Left lung (tissue), 14 donors: Measurements from ENCODE around the gene SCPEP1. TPM values are rescaled to one million over a fixed set of nuclear protein-coding genes. Genes with fewer than 3 reads are reported as not detected.
A peak's percentile ranks its signal among the peaks of the same experiment; 100 is the strongest.

ENCODE experiments used
- ATAC-seq: fragments of 200-7000 bp; cut with Tn5 transposase; one replicate; pipeline ENCODE4 v1.9.1; 2020; ENCODE audit warnings: moderate library complexity
- DNase-seq, 4 donors: peaks; one replicate each; pipeline ENCODE4 v3.0.0-alpha.2; 2013 to 2020
- H3K27ac ChIP-seq, 2 donors: fragments of 200-600 bp; sonication (generic) in 1 of 2; one replicate each; pipeline versions ENCODE4 v1.5.0 to v1.8.0; 2020 to 2021
- H3K27me3 ChIP-seq, 2 donors: fragments of 200-600 bp; sonication (generic) in 1 of 2; one replicate each; pipeline versions ENCODE4 v1.5.0 to v1.8.0; 2020 to 2021
- H3K36me3 ChIP-seq, 2 donors: fragments of 200-600 bp; sonication (generic) in 1 of 2; one replicate each; pipeline versions ENCODE4 v1.5.0 to v1.8.0; 2020 to 2021
- H3K4me1 ChIP-seq, 2 donors: fragments of 200-600 bp; one replicate each; pipeline ENCODE4 v1.8.0; 2021
- H3K4me3 ChIP-seq, 2 donors: fragments of 200-600 bp; sonication (generic) in 1 of 2; one replicate each; pipeline versions ENCODE4 v1.5.0 to v1.8.0; 2020 to 2021; ENCODE audit warnings: mild to moderate bottlenecking in 1 of 2
- H3K9me3 ChIP-seq, 2 donors: fragments of 200-600 bp; sonication (generic) in 1 of 2; one replicate each; pipeline versions ENCODE4 v1.5.0 to v1.8.0; 2020 to 2021
- CTCF ChIP-seq, 2 donors: fragments of 200-600 bp; sonication (generic) in 1 of 2; IDR thresholded peaks; one replicate each; pipeline versions ENCODE4 v1.5.0 to v1.8.0; 2021; ENCODE audit warnings: antibody characterized with exemption in 2 of 2
- intact Hi-C, 2 donors: fragments of 100-400 bp; cut with DNase I; formaldehyde crosslinking; loops; one replicate each; pipeline versions ENCODE4 v1.11.2 to v1.14.2; 2022
- long read RNA-seq, 12 donors: library from polyadenylated mRNA in 2 of 12; unstranded in 2 of 12; transcript quantifications; one replicate each; pipeline ENCODE4 v2.0.0 and lab custom pipeline, GENCODE V29; 2019 to 2026
- polyA plus RNA-seq, 6 donors: library from polyadenylated mRNA; unstranded; fragments of 120-200 nt; gene quantifications; one replicate each; pipeline ENCODE4 v1.2.1, GENCODE V29; 2013; ENCODE audit not compliant: insufficient read length in 6 of 6
- total RNA-seq, 2 donors: library from RNA; stranded (reverse); fragmentation: NEBNext Ultra II Directional; extraction: Animal tissue kit (Norgen Biotek cat#: 25700); gene quantifications; one replicate each; pipeline ENCODE4 v1.2.1, GENCODE V29; 2021
- donor health status: DM: no; HTN: yes; CAD: no.
- donor health status: DM: no; HTN: no; CAD: no.

SCPEP1 gene
- total RNA-seq (100 to 1,000 TPM; 117 to 120 TPM), polyA plus RNA-seq (10 to 100 TPM; 52.1 to 66.9 (median 56.8) TPM)
- long read RNA-seq, donor 1, transcript SCPEP1-201 (13 exons, 1,942 nt): major isoform, 18 of 26 reads
- long read RNA-seq, donor 1, partial matches to known transcripts: 0 of 26 reads
- long read RNA-seq, donor 1, other reads (novel, unspliced or antisense): 0 of 26 reads
- long read RNA-seq, donor 2, transcript SCPEP1-201 (13 exons, 1,942 nt): major isoform, 12 of 12 reads
- long read RNA-seq, donor 2, partial matches to known transcripts: 0 of 12 reads
- long read RNA-seq, donor 2, other reads (novel, unspliced or antisense): 0 of 12 reads
- long read RNA-seq, donor 3, transcript SCPEP1-201 (13 exons, 1,942 nt): major isoform, 12 of 19 reads
- long read RNA-seq, donor 3, partial matches to known transcripts: 7 of 19 reads
- long read RNA-seq, donor 3, other reads (novel, unspliced or antisense): 0 of 19 reads
- long read RNA-seq, donor 4, transcript SCPEP1-201 (13 exons, 1,942 nt): major isoform, 78 of 102 reads
- long read RNA-seq, donor 4, partial matches to known transcripts: 20 of 102 reads
- long read RNA-seq, donor 4, other reads (novel, unspliced or antisense): 3 of 102 reads
- long read RNA-seq, donor 5, transcript SCPEP1-201 (13 exons, 1,942 nt): major isoform, 11 of 15 reads
- long read RNA-seq, donor 5, partial matches to known transcripts: 0 of 15 reads
- long read RNA-seq, donor 5, other reads (novel, unspliced or antisense): 0 of 15 reads
- long read RNA-seq, donor 6, transcript SCPEP1-201 (13 exons, 1,942 nt): major isoform, 10 of 11 reads
- long read RNA-seq, donor 6, partial matches to known transcripts: 0 of 11 reads
- long read RNA-seq, donor 6, other reads (novel, unspliced or antisense): 0 of 11 reads
- long read RNA-seq, donor 7, transcript SCPEP1-201 (13 exons, 1,942 nt): major isoform, 12 of 21 reads
- long read RNA-seq, donor 7, partial matches to known transcripts: 8 of 21 reads
- long read RNA-seq, donor 7, other reads (novel, unspliced or antisense): 0 of 21 reads
- long read RNA-seq, donor 8, transcript SCPEP1-201 (13 exons, 1,942 nt): major isoform, 15 of 17 reads
- long read RNA-seq, donor 8, partial matches to known transcripts: 0 of 17 reads
- long read RNA-seq, donor 8, other reads (novel, unspliced or antisense): 0 of 17 reads
- long read RNA-seq, donor 9: 0 reads
- long read RNA-seq, donor 10, transcript SCPEP1-201 (13 exons, 1,942 nt): major isoform, 50 of 56 reads
- long read RNA-seq, donor 10, partial matches to known transcripts: 1 of 56 reads
- long read RNA-seq, donor 10, other reads (novel, unspliced or antisense): 4 of 56 reads
- long read RNA-seq, donor 11: 0 reads
- long read RNA-seq, donor 12, transcript SCPEP1-201 (13 exons, 1,942 nt): major isoform, 8 of 13 reads
- long read RNA-seq, donor 12, partial matches to known transcripts: 5 of 13 reads
- long read RNA-seq, donor 12, other reads (novel, unspliced or antisense): 0 of 13 reads

- H3K4me3 ChIP-seq: peak within 1 kb of the TSS; percentile 61 to 62
- H3K36me3 ChIP-seq: peaks cover 0 to 17% of the 10 kb centered on the region in 2 donors
- ATAC-seq (peak; percentile 98), DNase-seq (peak; percentile 72 to 96 (median 88))
- no peak for TF ChIP-seq CTCF (IDR thresholded peaks at IDR 0.05)
- H3K27ac ChIP-seq: peak within 1 kb of the TSS; percentile 53 to 76
- intact Hi-C loops: no loop called here
- H3K27me3 ChIP-seq: no peaks in the 10 kb centered on the region
- peaks cover 0 to 40% of the 10 kb centered on the region in 2 donors for H3K4me1 ChIP-seq
- H3K9me3 ChIP-seq: no peaks in the 10 kb centered on the region
Observed at GRCh38 chr17:56977673-56978395, at the start of gene SCPEP1. Gene SCPEP1, plus strand, starts transcription at chr17:56978131. Its CDS starts 29 bp downstream, at chr17:56978160.

- no peaks in the 10 kb centered on the region for H3K4me1 ChIP-seq
- no peak overlapping the region for H3K4me3 ChIP-seq
- intact Hi-C loops: no loop called here
- ATAC-seq (no peak), DNase-seq (no peak)
- peaks cover 0 to 3% of the 10 kb centered on the region in 2 donors for H3K36me3 ChIP-seq
- H3K27ac ChIP-seq: no peak overlapping the region
- no peak for TF ChIP-seq CTCF (IDR thresholded peaks at IDR 0.05)
- no peaks in the 10 kb centered on the region for H3K27me3 ChIP-seq
- H3K9me3 ChIP-seq: peaks cover 0 to 23% of the 10 kb centered on the region in 2 donors
Observed at GRCh38 chr17:56928586-56928985, 49.3 kb upstream of the SCPEP1 start.

- Histone ChIP-seq H3K36me3 (peaks cover 0 to 11% of the 10 kb centered on the region in 2 donors), H3K27ac (no peak overlapping the region), H3K27me3 (no peaks in the 10 kb centered on the region), H3K9me3 (peaks cover 0 to 23% of the 10 kb centered on the region in 2 donors), H3K4me3 (no peak overlapping the region), H3K4me1 (no peaks in the 10 kb centered on the region)
- no peak for ATAC-seq
- intact Hi-C loops: no loop called here
- no peak for DNase-seq
- TF ChIP-seq CTCF (IDR thresholded peaks at IDR 0.05): no peak
Observed at GRCh38 chr17:56929362-56929969, 48.5 kb upstream of the SCPEP1 start.

- peaks cover 0 to 20% of the 10 kb centered on the region in 2 donors for H3K36me3 ChIP-seq
- no peak for TF ChIP-seq CTCF (IDR thresholded peaks at IDR 0.05)
- no peaks in the 10 kb centered on the region for H3K27me3 ChIP-seq
- H3K9me3 ChIP-seq: peaks cover 0 to 23% of the 10 kb centered on the region in 2 donors
- DNase-seq (no peak), ATAC-seq (no peak)
- no peak overlapping the region for H3K4me3 ChIP-seq
- no peaks in the 10 kb centered on the region for H3K4me1 ChIP-seq
- H3K27ac ChIP-seq: no peak overlapping the region
- intact Hi-C loops: loop anchor here in 1 of 2 donors (10.0 kb wide), 1 partner anchor 106 kb away; no protein-coding TSS in a partner anchor
Observed at GRCh38 chr17:56930739-56931337, 47.1 kb upstream of the SCPEP1 start.
